Kidney glomerular epithelial cell (primary cell): Measurements from ENCODE around the gene AUTS2.

Source experiments
- DNase-seq: peaks from one replicate; lab custom pipeline; 2025; lab: John Stamatoyannopoulos, UW

AUTS2 gene

DNA sequence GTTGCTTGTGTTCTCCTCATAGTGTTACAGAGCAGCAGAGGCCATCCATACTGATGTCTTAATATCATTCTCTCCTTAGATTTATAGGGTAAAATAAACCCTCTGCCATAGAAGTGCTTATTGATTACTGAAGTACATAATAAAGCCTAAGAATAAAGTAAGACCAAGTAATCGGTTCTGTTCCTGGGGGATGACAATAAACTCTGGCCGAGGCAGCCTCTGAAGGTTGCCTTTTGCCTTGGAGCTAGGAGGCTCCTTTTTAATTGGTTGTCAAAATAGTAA lies 822.0 kb downstream of the AUTS2 start:
- DNase-seq, result no peak

DNA sequence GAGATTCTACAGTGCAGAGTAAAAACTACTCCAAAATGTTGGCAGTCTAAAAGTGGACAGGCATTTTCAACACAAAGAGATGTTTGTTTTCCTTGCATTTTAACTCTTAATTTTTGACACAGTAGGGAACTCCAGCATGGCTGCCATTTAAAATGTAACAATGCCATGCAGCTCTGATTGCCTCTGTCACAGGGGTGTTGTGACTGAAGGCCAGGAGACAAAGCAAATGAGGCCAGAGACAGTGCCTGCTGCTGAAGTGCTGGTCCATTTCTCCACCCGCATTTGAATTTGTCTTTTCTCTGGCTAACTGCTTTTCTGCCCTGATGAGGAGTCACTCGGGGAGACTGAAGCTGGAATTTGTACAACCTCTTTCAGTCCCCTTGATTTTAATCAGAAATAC lies 823.0 kb downstream of the AUTS2 start:
- DNase-seq, result no peak

DNA sequence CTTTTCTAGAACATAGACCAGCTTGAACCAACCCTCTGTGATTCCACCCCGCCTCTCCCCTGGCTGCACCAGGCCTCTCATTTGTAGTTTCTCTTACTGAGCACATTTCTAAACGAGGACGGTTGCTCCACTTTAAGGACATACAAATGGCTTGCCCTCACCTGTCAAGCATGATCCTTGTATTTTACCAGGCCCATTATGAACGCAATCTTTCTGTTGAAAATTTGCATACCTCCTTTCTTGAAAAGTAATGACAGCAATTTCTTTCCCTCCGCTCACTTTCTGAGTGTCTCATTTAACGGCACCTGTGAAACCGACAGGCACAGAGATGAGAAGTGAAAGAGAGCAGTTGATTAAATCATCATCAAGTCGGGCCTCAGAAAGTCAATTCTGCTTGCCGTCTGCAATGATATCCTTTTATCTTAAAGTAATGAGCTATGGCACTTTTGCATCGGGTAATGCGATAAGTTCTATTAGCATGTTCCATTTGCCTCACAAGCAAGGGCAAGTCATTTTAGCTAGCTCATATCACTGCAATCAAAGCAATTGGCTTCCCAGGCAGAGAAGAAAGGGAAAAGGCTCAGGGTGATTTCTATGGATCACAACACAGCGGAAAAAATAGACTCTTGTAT lies 828.1 kb downstream of the AUTS2 start:
- DNase-seq, result no peak

DNA sequence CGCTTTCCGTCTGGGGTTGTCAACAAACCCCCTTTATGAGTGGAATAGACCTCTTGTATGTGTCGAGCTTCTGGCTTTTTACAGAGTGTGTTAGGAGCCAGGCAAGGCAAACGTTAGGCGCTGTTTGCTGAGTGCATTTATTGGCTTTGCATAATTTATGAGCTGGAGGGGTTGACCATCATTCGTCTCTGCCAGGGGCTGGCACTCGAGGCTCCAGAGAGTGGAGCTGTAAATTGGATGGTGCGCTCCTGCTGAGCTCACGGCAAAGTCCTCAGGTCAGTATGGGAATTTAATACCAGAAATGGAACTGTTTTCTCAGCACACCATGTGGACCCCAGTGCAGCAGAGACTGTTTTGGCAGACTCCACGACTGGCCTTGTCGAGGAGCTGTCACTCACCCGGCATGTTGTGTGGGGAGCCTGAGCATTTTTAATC lies 834.3 kb downstream of the AUTS2 start:
- DNase-seq, result no peak

DNA sequence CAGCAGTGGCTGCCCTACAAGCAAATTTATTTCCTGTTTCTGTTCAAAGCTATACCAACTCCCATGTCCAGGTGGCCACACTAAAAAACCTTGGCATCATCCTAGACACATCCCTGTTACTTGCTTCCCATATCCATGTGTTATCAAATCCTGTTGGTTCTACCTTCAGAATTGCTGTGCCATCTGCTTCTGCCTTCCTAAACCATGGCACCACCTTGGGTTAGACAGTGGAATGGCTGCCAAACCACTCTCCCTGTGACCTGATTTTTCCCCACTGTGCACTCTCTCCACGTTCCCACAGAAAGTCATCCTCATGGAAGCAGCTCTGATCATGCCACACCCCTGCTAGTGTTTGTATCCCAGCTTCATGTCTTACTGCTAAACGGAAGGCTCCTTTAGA lies 836.1 kb downstream of the AUTS2 start:
- no peak for DNase-seq

DNA sequence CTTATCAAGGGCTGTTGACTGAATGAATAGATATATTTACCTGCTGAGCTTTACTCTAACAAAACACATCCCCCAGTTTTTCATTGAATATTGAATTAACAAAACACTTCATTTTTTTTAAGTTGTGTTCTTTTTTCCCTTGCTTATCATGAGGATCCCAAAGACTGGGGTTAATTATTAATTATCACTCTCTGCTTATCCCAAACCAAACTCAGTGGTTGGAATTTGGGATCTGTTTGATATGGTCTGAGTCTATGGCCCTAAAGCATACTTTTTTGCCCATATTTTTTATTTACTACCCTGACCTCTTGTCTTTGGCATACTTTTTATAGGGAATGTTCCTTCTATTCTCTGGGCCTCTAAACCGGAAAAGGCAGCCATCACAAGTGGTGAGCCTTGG lies 836.5 kb downstream of the AUTS2 start:
- DNase-seq, result no peak

DNA sequence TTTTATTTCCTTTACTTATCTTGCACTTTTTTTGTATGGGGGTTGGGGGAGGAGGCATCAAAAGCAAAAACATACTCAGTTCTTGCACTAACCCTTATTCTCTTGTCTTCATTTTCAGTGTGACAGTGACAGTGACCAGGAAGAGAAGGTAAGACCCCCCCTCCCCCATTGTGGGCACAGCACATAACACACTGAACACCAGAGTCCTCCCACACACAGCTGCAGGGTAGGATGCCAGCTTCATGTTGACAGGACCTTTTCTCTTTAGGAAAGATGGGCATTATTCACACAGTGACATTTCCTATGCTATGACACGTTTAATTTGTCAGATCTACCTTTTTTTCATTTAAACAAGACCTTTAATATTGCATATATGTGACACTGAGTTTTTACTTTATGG lies 837.4 kb downstream of the AUTS2 start:
- DNase-seq, result no peak

DNA sequence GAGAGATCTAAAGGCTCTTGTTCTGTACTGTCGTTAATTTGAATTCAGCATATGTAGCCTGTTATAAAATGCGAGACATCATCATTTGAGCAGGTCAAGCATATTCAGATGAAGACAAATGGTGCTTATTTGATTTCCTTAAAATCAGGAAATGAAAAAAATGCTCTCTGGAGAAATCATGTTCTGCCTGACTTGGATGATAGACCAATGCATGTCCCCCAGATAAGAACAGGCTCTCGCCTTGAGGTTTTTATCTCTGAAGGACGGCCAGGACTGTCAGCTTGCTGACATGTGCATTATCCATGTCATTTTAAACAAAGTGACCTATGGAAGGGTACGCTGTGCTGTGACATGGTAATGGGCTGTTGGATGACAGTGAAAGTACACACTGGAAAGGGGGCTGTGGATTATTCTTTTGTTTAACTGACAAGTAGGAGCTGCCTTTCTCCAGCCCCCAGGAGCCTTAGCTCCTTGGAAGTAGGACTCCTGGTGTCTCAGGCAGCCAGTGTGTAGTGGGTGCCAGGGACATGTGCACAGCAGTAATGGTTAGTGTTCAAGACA lies 838.6 kb downstream of the AUTS2 start:
- DNase-seq, result no peak

DNA sequence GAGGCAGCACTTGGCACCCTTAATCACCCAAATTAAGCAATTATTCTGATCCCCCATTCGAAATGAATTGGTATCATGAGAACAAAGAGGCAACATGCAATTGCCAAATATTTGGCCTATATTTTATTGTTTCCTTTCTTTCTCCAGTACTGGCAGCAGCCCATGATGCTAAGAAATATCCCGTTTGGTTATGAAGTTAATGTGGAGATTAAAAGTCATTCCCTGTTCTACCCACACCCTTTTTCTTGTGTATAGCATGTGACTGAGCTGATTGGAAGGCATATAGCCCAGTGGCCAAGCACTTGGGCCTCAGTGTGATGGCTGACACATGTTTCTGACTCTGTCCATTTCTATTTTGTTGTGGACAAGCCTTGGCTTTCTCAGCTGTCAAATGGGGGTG lies 841.4 kb downstream of the AUTS2 start:
- no peak for DNase-seq

DNA sequence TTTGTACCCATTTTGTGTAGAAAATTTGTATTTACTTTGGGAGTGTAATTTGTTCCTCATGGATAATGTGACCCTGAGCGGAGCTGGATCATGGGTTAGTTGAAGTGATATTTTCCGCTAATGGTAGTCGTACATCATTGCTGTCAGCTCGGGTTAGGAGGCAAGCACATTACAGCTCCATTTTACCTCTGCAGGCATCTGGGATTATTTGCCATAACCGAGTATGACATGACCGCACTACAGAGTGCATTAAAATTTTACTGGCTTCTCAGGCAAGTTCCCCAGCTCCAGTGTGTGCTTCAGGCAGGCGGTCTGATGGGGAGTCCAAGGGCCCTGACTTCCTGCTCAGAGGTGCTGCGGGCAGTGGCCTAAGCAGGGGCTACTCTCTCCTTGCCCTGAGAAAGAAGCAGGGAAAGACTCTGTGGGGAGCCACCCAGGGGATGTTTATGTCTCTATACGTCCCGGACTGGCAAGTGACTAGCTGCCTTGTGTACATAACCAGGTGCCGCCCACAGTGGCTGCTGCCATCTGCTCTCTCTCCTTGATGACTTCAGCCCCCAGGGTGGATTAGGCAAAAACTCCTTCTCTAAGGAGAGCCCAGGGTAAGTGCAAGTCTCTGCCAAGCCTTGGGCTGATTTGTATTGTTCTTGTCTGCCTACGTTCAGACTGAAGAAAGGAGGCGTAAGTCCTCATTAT lies 848.3 kb downstream of the AUTS2 start:
- no peak for DNase-seq

DNA sequence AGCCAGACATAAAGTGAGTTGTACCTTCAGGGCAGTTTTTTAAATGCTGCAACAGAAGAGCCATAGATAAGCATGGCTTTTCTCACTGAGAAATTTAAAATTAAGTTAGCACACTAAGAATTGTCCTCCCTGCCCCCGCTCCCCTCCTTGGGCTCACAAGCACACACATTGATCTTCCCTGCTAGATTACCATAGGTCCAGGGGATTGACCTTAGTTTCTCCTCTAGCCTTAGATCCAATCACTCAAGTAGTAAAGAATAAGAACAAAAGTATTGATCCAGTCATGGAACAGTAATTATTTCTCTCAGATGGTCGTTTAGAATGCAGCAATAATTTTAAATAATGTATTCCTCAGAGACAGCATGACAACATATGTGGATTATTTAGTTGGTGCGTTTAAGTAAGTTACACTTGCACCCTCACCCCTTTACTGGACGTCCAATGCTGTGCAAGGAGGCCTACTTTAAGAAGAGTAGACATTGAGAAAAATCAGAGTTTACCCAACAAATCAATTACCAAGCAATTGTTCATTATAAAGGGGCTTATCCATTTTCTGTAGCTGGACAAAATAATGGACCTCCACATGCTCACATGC lies 850.1 kb downstream of the AUTS2 start:
- no peak for DNase-seq

DNA sequence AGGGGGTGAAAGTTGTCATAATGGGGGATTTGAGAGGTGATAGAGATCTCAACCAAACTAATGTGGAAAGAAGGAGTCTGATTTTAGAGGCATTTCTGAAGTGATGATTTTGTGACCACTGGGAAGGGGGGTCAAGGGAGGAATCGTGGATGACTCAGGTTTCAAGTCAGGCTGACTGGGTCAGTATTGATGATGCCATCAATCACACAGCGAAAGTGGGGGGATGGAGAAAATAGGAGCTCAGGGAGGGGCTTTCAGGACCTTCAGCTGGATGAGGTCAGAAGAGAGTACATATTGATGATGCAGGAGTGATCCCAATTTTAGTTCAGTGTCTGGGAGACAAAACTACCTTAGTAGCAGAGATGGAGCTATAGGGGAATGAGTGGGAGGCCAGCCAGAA lies 852.5 kb downstream of the AUTS2 start:
- no peak for DNase-seq

DNA sequence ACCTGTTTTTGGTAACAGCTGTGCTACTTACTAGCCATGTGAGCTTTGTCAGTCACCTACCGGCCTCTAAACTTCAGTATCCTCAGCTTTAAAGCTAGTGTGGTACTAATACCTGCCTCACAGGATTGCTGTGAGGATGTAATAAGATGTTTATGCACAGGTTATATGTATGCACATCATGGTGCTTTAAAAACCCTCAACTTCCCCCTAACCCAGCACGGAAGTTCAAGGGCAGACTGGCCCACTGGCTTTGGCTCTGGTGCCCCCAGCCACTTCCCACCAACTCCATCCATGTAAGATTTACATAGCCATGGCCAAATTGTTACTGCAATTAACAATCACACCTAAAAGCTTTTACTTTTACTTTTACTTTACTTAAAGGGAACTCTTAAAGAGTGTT lies 857.6 kb downstream of the AUTS2 start:
- DNase-seq, result no peak

DNA sequence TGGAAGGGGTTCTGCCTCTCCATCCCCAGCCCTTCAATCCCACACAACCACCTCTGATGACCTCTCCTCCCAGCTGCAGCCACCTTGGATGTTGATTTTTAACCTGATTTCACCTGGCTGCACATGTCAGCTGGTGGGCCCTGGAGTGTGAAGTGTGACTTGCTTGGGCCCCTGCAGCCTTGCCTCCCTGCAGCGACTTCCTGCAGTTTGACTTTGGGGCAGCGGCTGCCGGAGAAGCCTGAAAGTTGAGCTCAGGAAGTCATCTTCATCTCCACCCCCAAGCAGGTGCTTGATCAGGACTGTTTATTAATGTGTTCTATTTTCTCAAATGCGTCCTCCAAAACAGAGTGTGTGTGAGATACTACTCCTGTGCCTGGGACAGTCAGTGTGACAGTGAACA lies 858.4 kb downstream of the AUTS2 start:
- no peak for DNase-seq

DNA sequence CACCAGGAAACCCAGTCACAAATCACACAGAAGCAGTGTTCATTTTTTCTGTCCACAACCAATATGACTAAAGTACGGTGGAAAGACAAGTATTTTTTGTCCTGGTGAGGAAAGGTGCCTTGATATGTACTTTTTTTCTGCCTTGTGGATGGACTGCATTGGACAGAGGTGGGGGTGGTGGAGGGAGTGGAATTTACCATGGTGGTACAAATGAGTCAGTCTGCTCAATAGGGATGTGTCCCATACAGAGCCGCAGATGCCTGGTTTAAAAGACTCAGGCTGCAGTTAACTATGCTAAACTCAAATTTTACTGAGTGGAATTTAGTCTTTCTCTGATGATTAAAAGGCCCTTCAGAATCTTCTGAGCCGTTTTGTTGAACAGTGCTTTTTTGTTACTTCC lies 859.2 kb downstream of the AUTS2 start:
- no peak for DNase-seq

DNA sequence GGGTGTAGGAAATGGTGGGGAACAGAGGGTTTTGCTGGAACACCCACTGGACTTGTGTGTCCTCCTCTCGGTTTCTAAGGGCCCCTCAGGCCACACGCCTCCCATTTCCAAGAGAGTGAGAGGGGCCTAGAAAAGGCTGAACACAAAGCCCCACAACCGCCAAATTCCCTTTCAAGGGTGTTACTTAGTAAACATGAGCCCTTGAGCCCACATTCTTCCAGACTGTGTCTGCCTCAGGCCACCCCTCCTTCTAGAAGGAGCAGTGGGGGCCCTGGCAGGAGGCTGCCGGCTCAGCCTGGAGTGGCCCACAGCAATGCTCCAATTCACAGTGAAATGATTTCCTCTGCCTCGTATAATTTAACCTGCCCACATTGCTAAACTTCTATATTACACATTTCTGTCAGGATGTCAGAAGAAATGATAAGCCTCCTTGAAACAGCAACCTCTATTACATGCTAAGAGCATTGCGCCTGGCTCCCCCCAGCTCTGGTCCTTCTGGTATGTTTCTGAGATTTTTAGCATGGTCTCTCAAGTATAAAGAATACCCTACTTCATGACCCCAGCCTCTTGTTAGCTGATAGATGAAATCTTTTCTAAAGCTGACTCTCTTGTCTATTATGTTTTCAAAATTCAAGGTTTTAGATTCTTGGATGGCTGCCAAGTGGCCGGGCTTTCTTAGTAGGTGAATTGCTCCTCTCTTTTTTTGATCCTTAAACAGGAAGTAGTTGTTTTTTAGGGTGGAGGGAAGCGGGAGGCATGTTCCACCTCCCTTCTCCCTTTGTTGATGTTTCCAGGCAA lies 859.8 kb downstream of the AUTS2 start:
- no peak for DNase-seq

DNA sequence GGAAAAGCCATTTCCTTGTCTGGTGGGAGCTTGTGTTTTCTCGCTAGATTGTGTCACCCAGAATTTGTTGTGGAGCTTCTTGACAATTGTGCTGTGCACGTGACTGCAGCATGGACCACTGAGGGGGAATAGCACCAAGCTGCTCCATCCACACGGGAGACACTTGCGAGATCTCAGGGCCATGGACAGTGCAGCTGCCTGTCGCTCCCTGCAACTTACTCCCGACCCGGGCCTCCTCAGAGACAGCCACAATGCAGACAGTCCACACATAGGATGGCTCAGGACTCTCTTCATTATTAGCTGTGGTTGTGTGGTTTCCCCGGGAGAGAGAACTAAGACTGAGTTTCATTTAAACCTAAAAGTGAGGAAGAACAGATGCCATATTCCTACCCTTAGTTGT lies 860.5 kb downstream of the AUTS2 start:
- DNase-seq, result no peak

DNA sequence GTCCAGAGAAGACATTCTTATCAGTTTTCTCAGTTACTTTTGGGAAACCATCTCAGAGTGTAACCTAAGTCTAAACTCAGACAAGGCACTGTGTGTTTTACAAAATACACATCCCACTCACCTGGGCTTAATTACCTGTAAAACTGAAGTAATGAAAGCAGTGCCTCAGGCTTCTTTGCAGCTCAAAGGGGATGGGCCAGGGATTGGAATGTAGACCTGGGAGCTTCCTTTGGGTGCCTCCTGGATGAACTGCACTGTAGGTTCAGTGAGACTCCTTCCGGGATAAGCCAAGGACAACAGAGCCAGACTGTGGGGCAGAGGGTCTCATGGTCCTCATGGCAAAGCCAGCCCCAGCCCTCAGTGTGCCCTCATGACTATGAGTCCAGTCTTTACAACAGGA lies 861.3 kb downstream of the AUTS2 start:
- DNase-seq, result no peak

DNA sequence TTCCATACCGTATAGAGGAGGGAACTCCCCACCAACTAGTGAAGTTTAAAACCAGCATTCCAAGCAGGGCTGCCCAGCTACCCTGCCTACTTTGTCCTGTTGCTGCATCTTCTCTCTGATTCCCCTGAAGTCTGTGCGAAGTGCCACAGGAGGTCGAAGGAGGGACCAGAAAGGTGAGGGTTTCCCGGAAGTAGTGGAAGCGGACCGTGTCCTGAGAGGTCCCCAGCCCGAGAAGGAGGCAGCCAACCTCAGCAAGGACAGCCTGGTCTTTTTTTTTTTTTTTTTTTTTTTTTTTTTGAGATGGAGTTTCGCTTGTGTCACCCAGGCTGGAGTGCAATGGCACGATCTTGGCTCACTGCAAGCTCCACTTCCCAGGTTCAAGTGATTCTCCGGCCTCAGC lies 861.8 kb downstream of the AUTS2 start:
- DNase-seq, result no peak

DNA sequence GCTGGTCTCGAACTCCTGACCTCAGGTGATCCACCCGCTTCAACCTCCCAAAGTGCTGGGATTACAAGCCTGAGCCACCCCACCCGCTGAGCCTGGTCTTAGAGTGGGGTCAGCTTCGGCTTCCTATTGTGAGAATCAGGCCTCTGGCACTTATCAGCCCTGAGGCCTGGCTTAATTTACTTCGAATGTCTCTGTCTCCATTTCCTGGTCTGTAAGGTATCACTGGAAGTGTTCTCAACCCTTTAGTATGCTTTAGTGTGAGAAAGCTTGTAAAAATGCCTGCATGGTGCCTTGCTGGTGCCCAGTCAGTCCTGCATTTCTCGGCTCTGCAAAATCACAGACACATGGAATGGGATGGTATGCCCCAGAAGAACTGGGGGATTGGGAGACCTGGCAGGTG lies 862.3 kb downstream of the AUTS2 start:
- no peak for DNase-seq

DNA sequence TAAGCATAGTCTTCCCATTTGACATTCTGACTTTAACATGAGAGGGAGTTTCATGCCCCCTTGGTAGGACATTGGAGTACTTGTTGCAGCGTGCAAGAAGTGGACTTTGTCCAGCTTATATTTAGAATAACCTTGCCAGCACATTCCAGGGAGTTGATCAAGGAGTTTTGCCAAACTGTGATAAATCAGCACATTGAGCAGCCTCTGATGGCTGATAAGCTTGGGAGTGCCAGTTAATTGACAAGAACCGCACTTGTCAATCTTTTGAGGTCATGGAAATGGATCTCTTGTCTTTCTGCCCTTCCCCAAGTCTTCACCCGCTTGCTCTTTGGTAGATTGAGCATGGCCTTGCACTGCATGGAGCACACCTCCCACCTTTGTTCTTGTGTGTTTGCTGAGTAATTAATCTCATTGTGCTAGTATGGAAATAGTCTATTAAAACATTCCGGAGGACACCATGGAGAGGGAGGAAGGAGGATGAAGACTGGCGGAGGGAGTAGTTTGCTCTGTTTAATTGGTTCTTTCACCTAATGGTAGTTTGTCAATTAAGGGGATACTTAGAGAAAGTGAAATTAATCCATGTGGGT lies 865.2 kb downstream of the AUTS2 start:
- no peak for DNase-seq

DNA sequence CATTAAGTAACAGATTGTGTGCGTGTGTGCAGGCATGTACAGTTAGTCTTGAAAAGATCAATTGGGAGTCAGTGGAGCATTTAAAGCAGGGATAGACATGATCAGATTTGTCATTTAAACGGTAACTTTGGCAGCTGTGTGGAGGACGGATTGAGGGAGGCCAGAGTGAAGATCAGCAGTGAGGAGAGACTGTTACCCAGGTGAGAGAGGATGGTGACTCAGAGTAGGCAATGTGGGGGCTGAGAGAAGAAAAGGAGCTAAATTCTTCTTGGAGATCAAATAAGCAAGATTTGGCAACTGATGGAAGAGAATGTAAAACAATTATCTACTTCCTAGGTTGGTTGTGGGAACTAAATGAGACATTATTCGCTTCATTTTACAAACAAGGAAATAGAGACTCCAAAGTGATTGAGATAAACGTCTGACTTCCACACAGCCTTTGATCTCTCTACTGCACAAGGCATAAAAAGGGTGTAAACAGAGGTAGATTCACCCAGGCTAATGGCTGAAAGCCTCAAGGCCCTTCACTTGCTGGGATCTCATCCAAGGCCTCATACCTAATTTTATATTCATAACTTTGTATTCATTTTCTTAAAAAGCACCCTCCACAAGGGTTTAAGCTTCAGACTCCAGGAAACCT lies 868.6 kb downstream of the AUTS2 start:
- DNase-seq, result no peak
